ENCODE measurements around the gene CARNS1. TPM values are rescaled to one million over a fixed set of nuclear protein-coding genes. Genes with fewer than 3 reads are reported as not detected.
A peak's percentile ranks its signal among the peaks of the same experiment; 100 is the strongest.

The CARNS1 gene
- total and polyA plus RNA-seq, 9 of the 15 experiments (the other 6 are each of a cell fraction or from before 2014, with no cell fraction given) = 0.01 to 0.18 (median 0.06) TPM; not detected in 3

DNA sequence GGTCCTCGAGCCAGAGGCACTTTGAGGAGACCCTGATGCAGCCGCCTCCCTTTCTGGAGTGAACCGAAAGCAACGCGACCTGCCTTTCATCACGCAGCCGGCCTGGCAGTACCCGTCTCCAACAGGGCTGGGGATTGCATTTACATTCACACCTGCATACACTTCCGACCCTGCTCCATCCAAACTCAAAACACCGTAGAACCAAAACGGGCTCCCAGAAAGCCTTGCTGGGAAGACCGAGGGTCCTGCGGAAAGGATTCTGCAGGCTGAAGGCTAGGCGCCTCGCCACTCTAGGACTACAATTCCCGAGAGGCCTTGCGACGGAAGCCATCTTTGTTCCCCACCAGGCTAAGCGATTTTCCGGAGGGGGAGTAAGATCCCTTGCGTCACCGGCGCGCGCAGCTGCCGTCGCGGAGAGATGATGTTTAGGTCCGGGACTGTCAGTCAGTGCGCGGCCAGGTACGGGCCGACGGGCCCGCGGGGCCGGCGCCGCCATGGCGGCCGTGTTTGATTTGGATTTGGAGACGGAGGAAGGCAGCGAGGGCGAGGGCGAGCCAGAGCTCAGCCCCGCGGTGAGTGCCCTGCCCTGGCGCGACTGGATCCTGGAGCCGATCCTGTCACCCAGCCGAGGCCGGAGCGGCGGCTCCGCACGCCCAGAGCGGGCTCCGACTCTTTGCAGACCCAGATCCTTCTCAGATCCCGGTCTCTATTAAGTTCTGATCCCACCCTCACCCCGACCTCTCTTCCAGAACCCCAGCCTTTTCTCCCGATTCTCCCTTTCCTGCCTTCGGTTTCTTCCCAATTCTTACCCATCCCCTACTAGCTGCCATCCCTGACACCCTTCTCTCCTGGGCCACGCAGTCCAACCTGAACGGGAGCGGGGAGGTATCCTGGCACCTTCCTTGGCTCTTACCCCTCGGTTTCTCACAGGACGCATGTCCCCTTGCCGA lies 12.8 kb downstream of the CARNS1 start, which contains the start of gene RPS6KB2 (continued):
- TF ChIP-seq PHF20 (IDR thresholded peaks at IDR 0.05; ENCODE audit: partially characterized antibody) = peak; percentile 95
- peak; percentile 87 for TF ChIP-seq MBD2 (IDR thresholded peaks at IDR 0.05; ENCODE audit: borderline replicate concordance, low read depth)
- no peak for TF ChIP-seq PHB2 (IDR thresholded peaks at IDR 0.05; ENCODE audit: low read depth)
- TF ChIP-seq MAZ (CRISPR knock-in tag; conservative IDR thresholded peaks at IDR 0.05 in 1 of 2, IDR thresholded peaks at IDR 0.05 in 1 of 2) = peak; percentile 92 to 93
- TF ChIP-seq CHD7 (IDR thresholded peaks at IDR 0.05; ENCODE audit: low read depth, low read length) = no peak
- peak; percentile 64; the same call in 1 of the 2 replicates for TF ChIP-seq CTBP1 (IDR thresholded peaks at IDR 0.05; ENCODE audit: borderline replicate concordance)
- TF ChIP-seq, protein P1, sequence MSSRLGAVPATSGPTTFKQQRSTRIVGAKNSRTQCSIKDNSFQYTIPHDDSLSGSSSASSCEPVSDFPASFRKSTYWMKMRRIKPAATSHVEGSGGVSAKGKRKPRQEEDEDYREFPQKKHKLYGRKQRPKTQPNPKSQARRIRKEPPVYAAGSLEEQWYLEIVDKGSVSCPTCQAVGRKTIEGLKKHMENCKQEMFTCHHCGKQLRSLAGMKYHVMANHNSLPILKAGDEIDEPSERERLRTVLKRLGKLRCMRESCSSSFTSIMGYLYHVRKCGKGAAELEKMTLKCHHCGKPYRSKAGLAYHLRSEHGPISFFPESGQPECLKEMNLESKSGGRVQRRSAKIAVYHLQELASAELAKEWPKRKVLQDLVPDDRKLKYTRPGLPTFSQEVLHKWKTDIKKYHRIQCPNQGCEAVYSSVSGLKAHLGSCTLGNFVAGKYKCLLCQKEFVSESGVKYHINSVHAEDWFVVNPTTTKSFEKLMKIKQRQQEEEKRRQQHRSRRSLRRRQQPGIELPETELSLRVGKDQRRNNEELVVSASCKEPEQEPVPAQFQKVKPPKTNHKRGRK (tag; IDR thresholded peaks at IDR 0.05) = no peak
- TF ChIP-seq POLR2A (conservative IDR thresholded peaks at IDR 0.05) = peak; percentile 89
- TF ChIP-seq ZNF79 (CRISPR knock-in tag; IDR thresholded peaks at IDR 0.05; ENCODE audit: low read depth) = no peak
- peak; percentile 92 for TF ChIP-seq ZNF740 (CRISPR knock-in tag; IDR thresholded peaks at IDR 0.05)
- peak in 1 of 2 experiments; percentile 87; a peak in 2 of 4 replicates for TF ChIP-seq ZNF740 (tag; IDR thresholded peaks at IDR 0.05)
- TF ChIP-seq ZNF12 (CRISPR knock-in tag; IDR thresholded peaks at IDR 0.05) = no peak
- no peak for TF ChIP-seq ZNF184 (CRISPR knock-in tag; IDR thresholded peaks at IDR 0.05)

All from K562 (cell line).